Activated CD4-positive, alpha-beta T cell treated with anti-CD3 and anti-CD28 coated beads, Interleukin-2, amount 10 ng/mL, durations not matched to agents 7 days and 5 days (primary cell): ENCODE measurements around the gene ADPRHL1. TPM values are rescaled to one million over a fixed set of nuclear protein-coding genes. Genes with fewer than 3 reads are reported as not detected.

ENCODE experiments used
- CTCF ChIA-PET: fragments of 350-600 bp; sonication (Branson Sonifier 250); formaldehyde crosslinking; loops from one replicate; lab custom pipeline; 2021; ENCODE audit warnings: antibody characterized with exemption; lab: Charles Lee
- POLR2A ChIA-PET: fragments of 350-600 bp; sonication (Branson Sonifier 250); formaldehyde crosslinking; loops from one replicate; lab custom pipeline; 2021; ENCODE audit warnings: antibody characterized with exemption; lab: Charles Lee
- DNase-seq: peaks from one replicate; pipeline ENCODE4 v3.0.0-alpha.2; 2020
- H3K27ac Mint-ChIP-seq: one replicate; pipeline ENCODE4 v1.8.0; 2021; ENCODE audit warnings: mild to moderate bottlenecking, moderate library complexity, mixed read lengths
- H3K27me3 Mint-ChIP-seq: one replicate; pipeline ENCODE4 v1.8.0; 2021; ENCODE audit warnings: mixed read lengths
- H3K36me3 Mint-ChIP-seq: one replicate; pipeline ENCODE4 v1.8.0; 2021; ENCODE audit warnings: low read depth, mixed read lengths
- H3K4me1 Mint-ChIP-seq: one replicate; pipeline ENCODE4 v1.8.0; 2021; ENCODE audit warnings: mixed read lengths
- H3K4me3 Mint-ChIP-seq: one replicate; pipeline ENCODE4 v1.8.0; 2021; ENCODE audit warnings: mild to moderate bottlenecking, moderate library complexity, mixed read lengths
- H3K9me3 Mint-ChIP-seq: one replicate; pipeline ENCODE4 v1.8.0; 2021; ENCODE audit warnings: mixed read lengths
- total RNA-seq, 2 experiments: library from RNA; stranded (reverse); gene quantifications; one replicate each; pipeline ENCODE4 v1.2.3, GENCODE V29; 2021

Gene ADPRHL1
- 1 to 10 TPM in 1 of 2 experiments, under 1 TPM in 1; 1.00 to 1.4 TPM for total RNA-seq

GRCh38 chr13:113452942-113453901, at the start of gene ADPRHL1:
TSS of gene ADPRHL1 (minus strand) at chr13:113453488. CDS start at chr13:113453437, 51 bp downstream.
- Mint-ChIP-seq H3K36me3 (peaks cover 3% of the 10 kb centered on the region), H3K4me1 (no peaks in the 10 kb centered on the region), H3K4me3 (no peak within 1 kb of the TSS), H3K27me3 (no peaks in the 10 kb centered on the region), H3K9me3 (no peaks in the 10 kb centered on the region), H3K27ac (no peak within 1 kb of the TSS)
- CTCF ChIA-PET = interaction anchor here (0.6 kb wide), 1 partner anchor 147 kb away, joined by 3 read pairs; no protein-coding TSS in a partner anchor
- POLR2A ChIA-PET = no interaction called here
- no peak for DNase-seq

- Mint-ChIP-seq H3K27me3 (no peaks in the 10 kb centered on the region), H3K36me3 (peaks cover 41% of the 10 kb centered on the region), H3K9me3 (no peaks in the 10 kb centered on the region), H3K4me3 (no peak overlapping the region), H3K4me1 (no peaks in the 10 kb centered on the region), H3K27ac (no peak overlapping the region)
- ChIA-PET CTCF (interaction anchor here (2.5 kb wide), 1 partner anchor 9 kb away, joined by 7 read pairs; no protein-coding TSS in a partner anchor), POLR2A (no interaction called here)
- no peak for DNase-seq
Observed at GRCh38 chr13:113502686-113503085, 49.4 kb upstream of the ADPRHL1 start.

- peaks cover 9% of the 10 kb centered on the region for H3K4me1 Mint-ChIP-seq
- H3K4me3 Mint-ChIP-seq = no peak overlapping the region
- no peaks in the 10 kb centered on the region for H3K9me3 Mint-ChIP-seq
- H3K36me3 Mint-ChIP-seq = peaks cover 48% of the 10 kb centered on the region
- ChIA-PET POLR2A (no interaction called here), CTCF (no interaction called here)
- no peaks in the 10 kb centered on the region for H3K27me3 Mint-ChIP-seq
- H3K27ac Mint-ChIP-seq = no peak overlapping the region
- DNase-seq = no peak
Observed at GRCh38 chr13:113500530-113501265, 47.4 kb upstream of the ADPRHL1 start.

GRCh38 chr13:113499936-113500335, 46.6 kb upstream of the ADPRHL1 start:
- no peaks in the 10 kb centered on the region for H3K9me3 Mint-ChIP-seq
- H3K4me1 Mint-ChIP-seq = peaks cover 15% of the 10 kb centered on the region
- peaks cover 50% of the 10 kb centered on the region for H3K36me3 Mint-ChIP-seq
- H3K27me3 Mint-ChIP-seq = no peaks in the 10 kb centered on the region
- no peak for DNase-seq
- no peak overlapping the region for H3K4me3 Mint-ChIP-seq
- CTCF ChIA-PET = no interaction called here
- POLR2A ChIA-PET = no interaction called here
- no peak overlapping the region for H3K27ac Mint-ChIP-seq

GRCh38 chr13:113498905-113499304, 45.6 kb upstream of the ADPRHL1 start:
- peaks cover 45% of the 10 kb centered on the region for H3K36me3 Mint-ChIP-seq
- DNase-seq = no peak
- peaks cover 23% of the 10 kb centered on the region for H3K4me1 Mint-ChIP-seq
- H3K9me3 Mint-ChIP-seq = no peaks in the 10 kb centered on the region
- H3K27me3 Mint-ChIP-seq = no peaks in the 10 kb centered on the region
- no peak overlapping the region for H3K27ac Mint-ChIP-seq
- POLR2A ChIA-PET = no interaction called here
- no peak overlapping the region for H3K4me3 Mint-ChIP-seq
- CTCF ChIA-PET = no interaction called here

GRCh38 chr13:113497217-113497616, 43.9 kb upstream of the ADPRHL1 start:
- Mint-ChIP-seq H3K4me1 (peaks cover 36% of the 10 kb centered on the region), H3K4me3 (no peak overlapping the region), H3K27me3 (no peaks in the 10 kb centered on the region), H3K27ac (no peak overlapping the region), H3K9me3 (no peaks in the 10 kb centered on the region), H3K36me3 (peaks cover 39% of the 10 kb centered on the region)
- POLR2A ChIA-PET = no interaction called here
- CTCF ChIA-PET = interaction anchor here (0.8 to 1.4 kb wide), 2 partner anchors 9 to 54 kb away, joined by 3 to 4 read pairs; no protein-coding TSS in a partner anchor
- DNase-seq = no peak

- Mint-ChIP-seq H3K27ac (peak overlapping the region; percentile 83), H3K4me1 (peaks cover 41% of the 10 kb centered on the region), H3K4me3 (no peak overlapping the region)
Observed at GRCh38 chr13:113495494-113496210, 42.4 kb upstream of the ADPRHL1 start.

GRCh38 chr13:113493315-113493951, 40.1 kb upstream of the ADPRHL1 start:
- ChIA-PET CTCF (interaction anchor here (0.9 to 1.0 kb wide), 2 partner anchors 10 to 35 kb away, joined by 3 to 7 read pairs; no protein-coding TSS in a partner anchor), POLR2A (no interaction called here)
- Mint-ChIP-seq H3K9me3 (no peaks in the 10 kb centered on the region), H3K4me3 (peak overlapping the region; percentile 35), H3K4me1 (peaks cover 58% of the 10 kb centered on the region), H3K27ac (no peak overlapping the region), H3K27me3 (no peaks in the 10 kb centered on the region), H3K36me3 (peaks cover 22% of the 10 kb centered on the region)
- no peak for DNase-seq

More at GRCh38 chr13:113495494-113496210, 42.4 kb upstream of the ADPRHL1 start:
- Mint-ChIP-seq H3K36me3 (peaks cover 35% of the 10 kb centered on the region), H3K27me3 (no peaks in the 10 kb centered on the region), H3K9me3 (no peaks in the 10 kb centered on the region)
- DNase-seq = no peak
- ChIA-PET CTCF (interaction anchor here (0.9 to 1.4 kb wide), 2 partner anchors 10 to 14 kb away, joined by 3 to 4 read pairs; no protein-coding TSS in a partner anchor), POLR2A (no interaction called here)

GRCh38 chr13:113491982-113492381, 38.7 kb upstream of the ADPRHL1 start:
- DNase-seq = no peak
- peaks cover 67% of the 10 kb centered on the region for H3K4me1 Mint-ChIP-seq

GRCh38 chr13:113491418-113491883, 38.2 kb upstream of the ADPRHL1 start:
- DNase-seq = no peak
- no peaks in the 10 kb centered on the region for H3K9me3 Mint-ChIP-seq
- POLR2A ChIA-PET = no interaction called here
- H3K27me3 Mint-ChIP-seq = no peaks in the 10 kb centered on the region
- H3K4me3 Mint-ChIP-seq = peak overlapping the region; percentile 75
- peaks cover 13% of the 10 kb centered on the region for H3K36me3 Mint-ChIP-seq
- CTCF ChIA-PET = no interaction called here
- peaks cover 66% of the 10 kb centered on the region for H3K4me1 Mint-ChIP-seq
- H3K27ac Mint-ChIP-seq = peak overlapping the region; percentile 72

More at GRCh38 chr13:113491982-113492381, 38.7 kb upstream of the ADPRHL1 start:
- Mint-ChIP-seq H3K27ac (peak overlapping the region; percentile 72), H3K36me3 (peaks cover 16% of the 10 kb centered on the region), H3K27me3 (no peaks in the 10 kb centered on the region), H3K9me3 (no peaks in the 10 kb centered on the region), H3K4me3 (peak overlapping the region; percentile 75)
- POLR2A ChIA-PET = no interaction called here
- CTCF ChIA-PET = interaction anchor here (0.6 kb wide), 1 partner anchor 41 kb away, joined by 3 read pairs; no protein-coding TSS in a partner anchor

- ChIA-PET CTCF (interaction anchor here (1.6 kb wide), 1 partner anchor 10 kb away, joined by 6 read pairs; no protein-coding TSS in a partner anchor), POLR2A (interaction anchor here (0.7 kb wide), 1 partner anchor 584 kb away, joined by 3 read pairs; no protein-coding TSS in a partner anchor)
- peak; percentile 78 for DNase-seq
- Mint-ChIP-seq H3K9me3 (no peaks in the 10 kb centered on the region), H3K4me1 (peaks cover 62% of the 10 kb centered on the region), H3K27ac (peak within 1 kb of the TSS; percentile 92), H3K36me3 (peaks cover 8% of the 10 kb centered on the region), H3K4me3 (peak within 1 kb of the TSS; percentile 86), H3K27me3 (no peaks in the 10 kb centered on the region)
Observed at GRCh38 chr13:113490496-113491417, 37.5 kb upstream of the ADPRHL1 start, which contains the start of gene DCUN1D2. TSS of gene DCUN1D2 (minus strand) at chr13:113490711. CDS start at chr13:113490669, 42 bp downstream.
